Activated T-cell treated with anti-CD3 and anti-CD28 coated beads, Interleukin-2, amount 50 U/mL, for 4 hours (primary cell): ENCODE measurements around the gene CSTB. TPM values are rescaled to one million over a fixed set of nuclear protein-coding genes. Genes with fewer than 3 reads are reported as not detected.
A peak's percentile ranks its signal among the peaks of the same experiment; 100 is the strongest.

Experiments
- ATAC-seq, 2 donors: fragments of 200-7000 bp; cut with Tn5 transposase; one replicate each; pipeline ENCODE4 v1.10.0; 2021
- DNase-seq: peaks from one replicate; pipeline ENCODE4 v3.0.0-alpha.2; 2020
- H3K27me3 Mint-ChIP-seq: one replicate; pipeline ENCODE4 v1.8.0; 2021; ENCODE audit warnings: low read depth, mixed read lengths
- H3K36me3 Mint-ChIP-seq: one replicate; pipeline ENCODE4 v1.8.0; 2022; ENCODE audit warnings: mixed read lengths; ENCODE audit not compliant: insufficient read depth
- H3K4me1 Mint-ChIP-seq: one replicate; pipeline ENCODE4 v1.8.0; 2021; ENCODE audit warnings: low read depth, mixed read lengths
- H3K4me3 Mint-ChIP-seq: one replicate; pipeline ENCODE4 v1.8.0; 2021; ENCODE audit warnings: mild to moderate bottlenecking, moderate library complexity, mixed read lengths
- H3K9me3 Mint-ChIP-seq: one replicate; pipeline ENCODE4 v1.8.0; 2021; ENCODE audit warnings: mixed read lengths
- total RNA-seq, 3 donors: library from RNA; stranded (reverse); gene quantifications; one replicate each; pipeline ENCODE4 v1.2.1, GENCODE V29; 2021

The CSTB gene
- total RNA-seq, 3 donors from 2014 or later: 17.7 to 26.9 (median 24.5) TPM

DNA sequence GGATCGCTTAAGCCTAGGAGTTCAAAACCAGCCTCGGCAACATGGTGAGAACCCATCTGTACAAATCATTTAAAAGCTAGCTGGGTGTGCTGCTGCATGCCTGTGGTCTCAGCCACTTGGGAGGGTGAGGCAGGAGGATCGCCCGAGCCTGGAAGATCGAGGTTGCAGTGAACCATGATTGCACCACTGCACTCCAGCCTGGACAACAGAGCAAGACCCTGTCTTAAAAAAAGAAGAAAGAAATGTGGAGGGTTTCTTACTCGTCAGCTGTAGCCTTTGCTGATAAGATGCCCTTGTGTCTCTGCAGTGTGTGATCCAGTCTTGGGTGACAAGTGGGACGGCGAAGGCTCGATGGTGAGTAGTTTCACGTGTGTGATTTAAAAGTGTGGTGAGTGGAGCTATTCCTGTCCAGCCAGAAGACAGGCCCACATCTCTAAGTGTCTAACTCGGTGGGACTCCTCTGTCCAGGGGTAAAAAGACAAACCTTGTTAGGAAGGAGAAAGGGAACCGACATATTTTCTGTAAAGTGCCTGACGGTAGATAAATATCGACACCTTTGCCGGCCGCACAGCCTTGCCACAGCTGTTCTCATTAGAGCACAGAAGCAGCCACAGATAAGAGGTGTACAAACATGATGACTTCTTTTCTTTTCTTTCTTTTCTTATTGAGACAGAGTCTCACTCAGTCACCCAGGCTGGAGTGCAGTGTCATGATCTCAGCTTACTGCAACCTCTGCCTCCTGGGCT is 30.2 kb downstream of the CSTB start:
- ATAC-seq (no peak), DNase-seq (no peak)
- H3K4me3 Mint-ChIP-seq: no peak overlapping the region
- no peaks in the 10 kb centered on the region for H3K4me1 Mint-ChIP-seq
- peaks cover 22% of the 10 kb centered on the region for H3K36me3 Mint-ChIP-seq
- H3K27me3 Mint-ChIP-seq: no peaks in the 10 kb centered on the region
- H3K9me3 Mint-ChIP-seq: no peaks in the 10 kb centered on the region

DNA sequence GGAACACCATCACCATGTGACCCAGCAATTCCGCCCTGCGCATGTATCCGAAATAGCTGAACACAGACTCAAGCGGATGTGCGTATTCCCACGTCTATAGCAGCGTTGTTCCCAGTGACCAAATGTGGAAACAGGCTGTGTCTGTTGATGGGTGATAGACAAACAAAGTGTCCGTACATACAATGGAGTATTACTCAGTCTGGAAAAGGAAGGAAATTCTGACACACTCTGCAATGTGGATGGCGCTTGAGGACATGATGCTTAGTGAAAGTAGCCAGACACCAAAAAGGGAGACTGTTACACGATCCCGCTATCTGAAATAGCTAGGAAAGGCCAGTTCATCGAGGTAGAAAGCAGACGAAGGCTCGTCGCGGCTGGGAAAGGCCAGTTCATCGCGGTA is 31.4 kb downstream of the CSTB start:
- DNase-seq (no peak), ATAC-seq (no peak)
- peaks cover 18% of the 10 kb centered on the region for H3K36me3 Mint-ChIP-seq
- no peaks in the 10 kb centered on the region for H3K4me1 Mint-ChIP-seq
- H3K27me3 Mint-ChIP-seq: no peaks in the 10 kb centered on the region
- no peaks in the 10 kb centered on the region for H3K9me3 Mint-ChIP-seq
- H3K4me3 Mint-ChIP-seq: no peak overlapping the region

DNA sequence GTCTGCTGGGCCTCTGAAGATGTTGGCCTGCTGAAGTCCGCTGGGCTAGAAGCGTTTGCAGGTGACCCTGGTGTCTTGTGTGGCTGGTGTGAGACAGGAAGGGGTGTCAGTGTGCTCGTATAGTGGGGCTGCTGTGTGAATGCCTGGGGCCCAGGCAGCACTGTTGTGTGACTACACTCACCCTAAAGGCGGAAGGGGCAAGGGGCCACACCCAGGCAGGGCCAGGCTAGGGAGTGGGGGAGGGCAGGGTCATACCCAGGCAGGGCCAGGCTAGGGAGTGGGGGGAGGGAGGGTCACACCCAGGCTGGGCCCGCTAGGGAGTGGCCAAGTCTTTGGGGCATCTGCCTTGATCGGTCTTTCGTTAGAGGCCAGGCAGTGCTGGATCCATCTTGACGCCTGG is 32.2 kb downstream of the CSTB start:
- DNase-seq (no peak), ATAC-seq (no peak)
- no peak overlapping the region for H3K4me3 Mint-ChIP-seq
- peaks cover 13% of the 10 kb centered on the region for H3K36me3 Mint-ChIP-seq
- H3K4me1 Mint-ChIP-seq: no peaks in the 10 kb centered on the region
- no peaks in the 10 kb centered on the region for H3K27me3 Mint-ChIP-seq
- H3K9me3 Mint-ChIP-seq: no peaks in the 10 kb centered on the region

DNA sequence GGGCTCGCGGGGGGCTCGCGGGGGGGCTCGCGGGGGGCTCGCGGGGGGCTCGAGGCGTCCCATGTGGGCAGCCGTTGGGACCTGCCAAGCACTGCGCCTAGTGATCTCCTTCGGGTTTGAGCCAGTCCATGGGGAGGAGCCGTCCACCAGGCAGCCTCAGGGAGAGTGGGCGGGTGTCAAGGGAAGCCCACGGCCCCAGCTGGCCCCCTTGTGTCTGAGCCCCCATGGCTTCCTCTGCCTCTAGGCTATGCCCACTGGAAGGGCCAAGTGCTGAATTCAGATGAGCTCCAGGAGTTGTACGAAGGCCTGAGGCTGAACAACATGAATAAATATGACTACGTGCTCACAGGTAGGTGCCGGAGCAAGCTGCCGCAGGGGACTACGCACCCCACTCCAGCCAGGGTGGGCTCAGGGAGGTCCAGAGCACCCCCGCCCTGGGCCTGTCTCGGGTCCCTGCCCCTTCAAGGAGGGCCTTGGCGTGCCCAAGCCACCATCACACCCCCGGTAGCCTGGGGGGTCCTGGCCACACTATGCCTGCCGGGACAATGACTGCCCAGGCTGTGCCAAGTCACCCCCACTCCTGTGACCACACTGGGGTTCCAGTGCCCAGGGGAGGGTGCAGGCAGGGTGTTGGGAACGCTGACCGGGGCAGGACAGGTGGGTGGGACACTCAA is 34.5 kb downstream of the CSTB start:
- DNase-seq (no peak), ATAC-seq (no peak)
- Mint-ChIP-seq H3K4me3 (no peak overlapping the region), H3K36me3 (peaks cover 7% of the 10 kb centered on the region), H3K27me3 (no peaks in the 10 kb centered on the region), H3K9me3 (no peaks in the 10 kb centered on the region), H3K4me1 (no peaks in the 10 kb centered on the region)

DNA sequence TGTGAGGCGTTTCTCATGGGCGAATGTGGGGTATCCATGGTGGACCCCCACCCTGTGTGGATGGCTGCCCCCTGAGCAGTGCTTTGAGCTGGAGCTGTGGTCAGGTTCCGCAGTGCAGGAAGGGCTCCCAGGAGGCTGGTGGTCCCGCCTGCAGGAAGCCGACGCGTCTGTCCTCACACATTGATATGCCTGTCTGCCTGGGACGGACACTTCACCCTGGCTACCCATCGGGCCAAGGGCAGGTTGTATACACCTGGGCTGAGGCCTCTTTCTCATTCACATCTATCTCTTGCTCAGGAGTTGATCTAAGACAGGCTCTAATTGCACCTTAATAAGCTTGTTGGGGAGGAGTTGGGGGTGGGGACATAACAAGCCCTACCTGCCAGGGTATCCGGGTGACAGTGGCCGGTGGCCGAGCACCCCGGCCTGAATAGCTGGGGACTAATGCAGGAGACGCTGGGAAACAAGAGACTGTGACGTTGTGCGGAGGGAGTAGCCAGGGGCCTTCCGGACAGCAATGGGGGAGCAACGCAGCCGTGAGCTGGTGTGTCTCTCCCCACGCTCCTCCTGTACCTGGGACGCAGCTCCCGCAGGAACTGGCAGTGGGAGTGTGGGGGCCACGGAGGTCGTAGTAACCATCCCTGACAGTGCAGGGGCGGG is 35.5 kb downstream of the CSTB start:
- DNase-seq: no peak
- no peaks in the 10 kb centered on the region for H3K27me3 Mint-ChIP-seq
- no peaks in the 10 kb centered on the region for H3K4me1 Mint-ChIP-seq
- no peaks in the 10 kb centered on the region for H3K9me3 Mint-ChIP-seq
- H3K4me3 Mint-ChIP-seq: no peak overlapping the region
- ATAC-seq: peak in 1 of 2 donors; percentile 25
- peaks cover 6% of the 10 kb centered on the region for H3K36me3 Mint-ChIP-seq

DNA sequence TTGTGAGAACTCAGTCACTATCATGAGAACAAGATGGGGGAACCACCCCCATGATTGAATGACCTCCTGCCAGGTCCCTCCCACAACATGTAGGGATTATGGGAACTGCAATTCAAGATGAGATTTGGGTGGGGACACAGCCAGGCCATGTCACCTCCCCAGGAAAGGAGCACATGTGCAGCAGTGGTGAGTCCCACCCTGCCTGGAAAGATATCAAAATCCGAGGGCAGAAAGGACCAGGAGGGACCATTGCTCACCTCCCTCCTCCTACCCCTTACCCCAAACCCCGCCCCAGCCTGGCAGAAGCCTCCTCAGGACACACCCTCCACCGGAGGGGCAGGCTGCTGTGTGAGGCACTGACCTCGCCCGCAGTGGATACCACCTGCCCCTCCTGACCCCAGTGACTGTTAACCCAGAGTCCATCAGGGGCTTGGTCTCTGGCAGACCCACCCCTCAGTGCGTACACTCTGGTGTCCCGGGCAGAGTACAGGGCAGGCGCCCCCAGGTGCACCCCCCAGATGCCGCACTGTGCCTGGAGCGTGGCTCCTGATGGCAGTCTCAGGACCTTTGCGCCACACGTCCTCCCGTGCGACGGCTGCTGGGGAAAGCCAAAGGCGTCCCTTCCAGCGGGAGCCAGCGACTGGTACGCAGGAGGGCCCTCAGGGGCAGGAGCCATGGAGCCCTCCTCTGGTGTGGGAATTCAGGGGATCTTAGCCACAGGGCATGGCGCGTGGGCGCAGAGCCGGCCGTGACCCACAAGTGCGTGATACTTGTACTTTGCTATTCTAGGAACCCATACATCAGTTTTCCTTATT is 36.3 kb downstream of the CSTB start:
- ATAC-seq: peak in 1 of 2 donors; percentile 38
- H3K27me3 Mint-ChIP-seq: no peaks in the 10 kb centered on the region
- no peak for DNase-seq
- H3K4me3 Mint-ChIP-seq: no peak overlapping the region
- H3K9me3 Mint-ChIP-seq: no peaks in the 10 kb centered on the region
- H3K4me1 Mint-ChIP-seq: no peaks in the 10 kb centered on the region
- peaks cover 3% of the 10 kb centered on the region for H3K36me3 Mint-ChIP-seq

DNA sequence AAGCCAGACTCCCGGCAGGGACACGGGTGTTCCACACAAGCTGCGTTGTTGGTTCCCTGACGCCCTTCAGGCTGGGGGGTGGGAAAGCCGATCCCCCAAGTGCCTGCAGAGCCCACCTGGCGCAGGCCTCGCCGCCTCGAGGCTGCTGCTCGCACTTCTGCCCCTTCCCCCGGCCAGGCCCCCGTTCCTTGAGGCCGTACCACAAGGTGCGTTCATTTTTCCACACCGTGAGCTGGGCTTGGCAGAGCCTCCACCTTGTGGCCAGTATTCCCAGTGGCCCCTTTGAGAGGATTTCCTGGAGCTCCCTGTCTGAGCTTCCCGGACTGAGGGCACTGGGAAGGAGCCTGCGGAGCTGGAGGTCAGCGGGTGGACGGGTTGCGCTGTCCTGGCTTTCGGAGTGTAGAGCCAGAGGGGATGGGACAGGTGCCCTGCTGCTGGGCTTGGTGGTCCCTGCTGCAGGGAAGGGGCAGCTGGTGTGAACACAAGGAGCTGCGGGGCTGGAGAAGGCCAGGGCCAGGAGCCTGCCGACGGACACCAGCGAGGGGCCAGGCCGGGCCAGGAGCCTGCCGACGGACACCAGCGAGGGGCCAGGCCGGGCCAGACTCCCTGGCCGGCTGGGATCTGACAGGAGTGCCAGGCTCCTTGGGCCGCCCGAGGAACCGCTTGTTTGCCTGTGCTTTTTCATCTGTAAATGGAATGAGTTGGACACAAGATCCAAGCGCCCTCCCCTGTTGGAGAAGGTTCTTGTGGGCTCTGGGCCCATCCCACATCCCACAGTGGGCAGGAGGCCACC is 38.8 kb downstream of the CSTB start:
- H3K27me3 Mint-ChIP-seq: no peaks in the 10 kb centered on the region
- peaks cover 12% of the 10 kb centered on the region for H3K4me1 Mint-ChIP-seq
- H3K4me3 Mint-ChIP-seq: no peak overlapping the region
- ATAC-seq: no peak
- H3K9me3 Mint-ChIP-seq: no peaks in the 10 kb centered on the region
- DNase-seq: no peak
- H3K36me3 Mint-ChIP-seq: no peaks in the 10 kb centered on the region

DNA sequence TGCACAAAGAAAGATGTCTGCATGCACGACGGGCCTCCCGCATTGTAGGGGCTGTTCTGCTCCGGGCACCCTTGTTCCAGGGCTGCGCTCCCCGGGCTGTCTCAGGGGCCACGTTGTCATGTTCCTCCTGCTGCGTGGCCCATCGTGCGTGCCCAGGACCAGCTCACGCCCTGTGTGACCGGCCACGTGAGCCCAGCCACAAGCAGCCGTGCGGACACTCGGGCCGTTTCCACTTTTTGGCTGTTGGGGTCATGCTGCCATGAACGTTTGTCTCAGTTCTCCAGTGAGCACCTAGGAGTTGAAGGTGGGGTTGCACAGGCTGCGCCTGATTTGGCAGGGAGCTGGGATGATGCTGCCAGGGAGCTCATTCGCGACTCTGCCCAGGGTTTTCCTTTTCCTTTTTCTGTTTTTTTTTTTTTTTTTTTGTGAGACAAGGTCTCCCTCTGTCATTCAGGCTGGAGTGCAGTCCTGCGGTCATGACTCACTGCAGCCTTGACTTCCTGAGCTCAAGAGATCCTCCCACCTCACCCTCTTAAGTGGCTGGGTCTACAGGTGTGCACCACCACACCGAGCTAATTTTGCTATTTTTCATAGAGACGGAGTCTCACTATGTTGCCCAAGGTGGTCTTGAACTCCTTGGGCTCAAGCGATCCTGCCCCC is 39.8 kb downstream of the CSTB start:
- ATAC-seq (no peak), DNase-seq (no peak)
- Mint-ChIP-seq H3K9me3 (no peaks in the 10 kb centered on the region), H3K4me3 (no peak overlapping the region), H3K36me3 (peaks cover 2% of the 10 kb centered on the region), H3K4me1 (peaks cover 15% of the 10 kb centered on the region), H3K27me3 (no peaks in the 10 kb centered on the region)

DNA sequence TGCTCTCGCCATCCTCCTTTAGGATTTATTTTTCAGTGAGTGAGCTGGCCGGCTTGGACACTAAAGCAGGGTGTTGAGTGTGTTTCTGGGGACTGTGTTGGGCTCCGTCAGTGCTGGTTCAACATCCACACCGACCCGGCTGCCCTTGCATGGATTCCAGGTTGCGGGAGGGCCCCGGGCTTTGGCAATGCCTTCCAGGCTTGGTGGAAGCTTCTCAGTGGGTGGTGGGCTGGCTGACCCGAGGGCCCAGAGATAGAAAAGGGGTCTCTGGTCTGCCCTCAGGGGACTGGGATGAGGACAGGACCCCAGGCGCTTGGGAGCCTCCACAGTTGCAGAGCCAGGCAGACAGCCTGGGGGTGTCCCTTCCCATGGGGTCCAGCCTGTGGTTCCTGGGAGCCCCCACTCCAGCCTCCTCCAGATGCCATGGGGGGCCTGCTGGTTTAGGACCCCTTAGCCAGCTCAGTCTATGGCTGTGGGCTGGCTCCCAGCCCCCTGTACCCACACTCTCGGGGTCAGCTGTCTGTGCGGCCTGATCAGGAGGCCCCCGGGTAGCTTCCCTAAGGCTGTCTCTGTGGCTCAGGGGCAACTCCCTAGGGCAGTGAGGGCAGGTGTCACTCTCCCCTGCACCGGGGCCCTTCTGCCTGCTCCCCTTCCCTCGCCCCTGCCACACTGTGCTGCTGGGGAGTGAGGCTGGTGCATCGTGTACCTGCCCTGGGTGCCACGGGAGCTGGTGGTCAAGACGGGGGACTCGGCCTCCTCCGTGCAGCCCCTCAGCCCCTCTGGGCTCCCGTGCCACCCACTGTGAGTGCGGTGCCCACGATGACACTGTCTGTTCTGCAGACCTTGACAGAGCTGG is 40.6 kb downstream of the CSTB start:
- H3K36me3 Mint-ChIP-seq: peaks cover 3% of the 10 kb centered on the region
- H3K4me1 Mint-ChIP-seq: peaks cover 18% of the 10 kb centered on the region
- H3K27me3 Mint-ChIP-seq: no peaks in the 10 kb centered on the region
- no peak for ATAC-seq
- no peaks in the 10 kb centered on the region for H3K9me3 Mint-ChIP-seq
- H3K4me3 Mint-ChIP-seq: no peak overlapping the region
- no peak for DNase-seq

DNA sequence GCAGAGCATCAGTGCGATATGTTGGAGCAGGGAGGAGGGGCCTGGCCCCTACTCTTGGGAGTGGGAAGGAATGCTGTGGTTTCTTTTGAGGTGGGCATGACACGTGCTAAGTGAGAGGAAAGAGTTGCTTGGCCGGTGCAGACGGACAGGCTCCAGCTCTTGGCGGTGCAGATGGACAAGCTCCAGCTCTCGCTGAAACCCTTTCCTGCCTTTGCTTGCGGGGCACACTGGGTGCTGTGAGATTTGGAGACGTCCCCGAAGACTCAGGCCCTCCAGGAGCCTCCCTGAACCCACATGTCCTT is 41.2 kb downstream of the CSTB start:
- Mint-ChIP-seq H3K27me3 (no peaks in the 10 kb centered on the region), H3K4me1 (peaks cover 18% of the 10 kb centered on the region), H3K9me3 (no peaks in the 10 kb centered on the region), H3K36me3 (peaks cover 3% of the 10 kb centered on the region), H3K4me3 (no peak overlapping the region)
- ATAC-seq (no peak), DNase-seq (no peak)

DNA sequence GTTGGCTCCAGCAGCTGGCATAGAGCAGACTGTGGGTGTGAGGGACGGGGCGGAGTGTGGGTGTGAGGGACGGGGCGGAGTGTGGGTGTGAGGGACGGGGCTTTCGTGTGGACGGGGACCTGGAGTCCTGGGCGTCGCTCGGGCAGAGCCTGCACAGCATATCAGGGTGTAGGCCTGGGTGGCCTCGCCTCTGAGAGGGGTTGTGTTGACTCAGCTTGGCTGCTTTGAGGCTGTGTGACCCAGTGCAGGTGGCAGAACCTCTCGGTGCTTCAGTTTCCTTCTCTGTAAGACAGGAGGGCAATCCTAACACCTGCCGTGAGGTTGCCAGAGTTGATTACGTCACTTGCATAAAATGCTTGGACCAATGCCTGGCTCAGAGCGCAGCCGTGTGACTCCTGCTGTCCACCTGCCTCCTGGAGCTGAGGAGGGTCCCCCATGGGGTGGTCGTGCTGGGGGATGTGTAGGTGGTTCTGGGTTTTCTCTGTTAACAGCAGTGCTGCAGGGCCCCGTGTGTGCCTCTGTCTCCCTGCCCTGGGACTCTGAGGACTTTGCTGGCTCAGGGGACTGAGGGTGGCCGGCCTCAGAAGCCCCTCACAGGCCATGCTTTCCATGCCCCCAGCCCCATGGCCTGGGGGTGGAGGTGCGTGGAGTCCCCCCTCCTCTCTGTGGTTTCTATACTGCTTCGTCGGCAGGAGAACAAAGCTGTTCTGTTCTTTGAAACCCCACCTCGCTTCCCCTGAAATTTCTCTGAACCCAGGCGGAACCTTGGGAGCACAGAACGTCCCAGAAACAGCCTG is 41.8 kb downstream of the CSTB start:
- peak; percentile 68 to 80 for ATAC-seq
- H3K4me1 Mint-ChIP-seq: peaks cover 21% of the 10 kb centered on the region
- peaks cover 3% of the 10 kb centered on the region for H3K36me3 Mint-ChIP-seq
- H3K4me3 Mint-ChIP-seq: no peak overlapping the region
- DNase-seq: peak; percentile 18
- no peaks in the 10 kb centered on the region for H3K9me3 Mint-ChIP-seq
- H3K27me3 Mint-ChIP-seq: no peaks in the 10 kb centered on the region

DNA sequence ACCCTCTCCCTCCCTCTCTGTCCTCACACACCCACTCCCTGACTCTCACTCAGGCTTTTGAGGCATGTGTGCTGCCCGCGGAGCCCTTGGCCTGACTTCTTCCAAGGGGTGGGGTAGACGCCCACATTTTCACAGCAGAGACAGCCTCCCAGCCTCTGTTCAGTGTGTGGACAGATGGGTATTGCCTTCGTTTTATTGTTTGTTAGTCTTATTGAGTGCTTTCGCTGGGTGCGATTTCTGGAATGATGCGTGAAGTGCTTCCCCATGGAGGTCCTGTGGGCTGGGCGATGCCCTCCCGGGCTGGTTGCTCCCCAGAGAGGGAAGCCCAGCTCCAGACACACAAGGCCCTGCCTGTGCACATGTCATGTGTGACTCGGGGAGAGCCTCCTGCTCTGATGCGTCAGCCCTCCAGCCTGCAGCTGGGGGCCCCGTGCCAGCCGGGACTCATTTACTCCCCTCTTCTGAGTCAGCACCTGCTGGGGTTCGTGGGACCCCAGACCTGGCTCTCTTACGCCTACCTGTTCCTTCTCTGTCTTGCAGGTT is 42.5 kb downstream of the CSTB start:
- Mint-ChIP-seq H3K4me3 (no peak overlapping the region), H3K9me3 (no peaks in the 10 kb centered on the region), H3K4me1 (peaks cover 26% of the 10 kb centered on the region), H3K36me3 (peaks cover 3% of the 10 kb centered on the region), H3K27me3 (no peaks in the 10 kb centered on the region)
- peak; percentile 43 for DNase-seq
- peak; percentile 59 to 72 for ATAC-seq
